Peyer's patch (tissue), 4 donors: ENCODE results near the gene FNBP1.

Experiments
- CTCF ChIP-seq, 6 experiments: fragments of 450-650 bp in 4 of 6; fragments of 200-600 bp in 2 of 6; sonication (generic) in 1 of 6; IDR thresholded peaks; one replicate each; pipeline ENCODE4 v1.5.1; 2017 to 2019; ENCODE audit warnings: antibody characterized with exemption in 6 of 6, mild to moderate bottlenecking in 3 of 6, moderate library complexity in 1 of 6
- POLR2A ChIP-seq, 2 donors: fragments of 450-650 bp; IDR thresholded peaks; one replicate each; pipeline ENCODE4 v1.5.1; 2017; ENCODE audit warnings: antibody characterized with exemption in 2 of 2, mild to moderate bottlenecking in 2 of 2, moderate library complexity in 2 of 2

DNA sequence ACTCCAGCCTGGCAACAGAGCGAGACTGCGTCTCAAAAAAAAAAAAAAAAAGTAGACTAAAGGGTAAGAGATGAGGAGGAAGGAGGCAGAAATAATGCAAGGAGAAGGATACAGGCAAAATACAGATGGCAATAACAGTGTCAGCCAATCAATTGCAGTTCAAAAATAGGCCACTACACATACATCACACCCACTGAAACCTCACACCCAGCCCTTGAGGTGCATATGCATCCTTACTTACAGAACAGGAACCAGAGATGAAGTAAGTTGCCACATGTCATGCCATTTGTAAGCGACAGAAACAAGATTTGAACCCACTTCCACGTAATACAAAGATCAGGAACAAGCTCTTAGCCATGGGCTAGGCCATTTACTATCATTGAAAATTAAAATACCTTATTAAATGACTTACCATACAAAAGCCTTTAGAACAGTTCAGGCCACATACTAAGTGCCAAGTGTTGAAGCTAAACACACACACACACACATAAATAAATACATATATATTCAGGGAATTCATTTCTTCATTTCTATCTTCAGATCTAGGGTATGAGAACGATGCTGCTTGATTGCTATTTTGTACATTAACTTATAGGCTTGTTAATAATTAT is 98.4 kb downstream of the FNBP1 start:
- peak in 4 of 6 experiments; percentile 19 to 39 (median 34) for TF ChIP-seq CTCF (IDR thresholded peaks at IDR 0.05)
- no peak for TF ChIP-seq POLR2A (IDR thresholded peaks at IDR 0.05)
